Parathyroid adenoma (tissue), 2 donors: ENCODE measurements around the gene MYL5.

Experiments
- H2AFZ ChIP-seq: fragments of 300-600 bp; sonication (generic); one replicate; pipeline ENCODE4 v1.7.0; 2017; ENCODE audit warnings: antibody characterized with exemption, mild to moderate bottlenecking
- H3K27ac ChIP-seq: fragments of 300-600 bp; sonication (generic); one replicate; pipeline ENCODE4 v1.7.0; 2017
- H3K27me3 ChIP-seq: fragments of 300-600 bp; sonication (generic); one replicate; pipeline ENCODE4 v1.7.0; 2017; ENCODE audit warnings: low read length; ENCODE audit not compliant: control insufficient read depth, insufficient read depth
- H3K36me3 ChIP-seq: fragments of 300-600 bp; sonication (generic); one replicate; pipeline ENCODE4 v1.7.0; 2017; ENCODE audit warnings: low read length; ENCODE audit not compliant: control insufficient read depth, insufficient read depth
- H3K4me1 ChIP-seq: fragments of 300-600 bp; sonication (generic); one replicate; pipeline ENCODE4 v1.7.0; 2017; ENCODE audit warnings: control low read depth
- H3K4me2 ChIP-seq: fragments of 300-600 bp; sonication (generic); one replicate; pipeline ENCODE4 v1.7.0; 2017; ENCODE audit warnings: low read length
- H3K4me3 ChIP-seq: fragments of 300-600 bp; sonication (generic); one replicate; pipeline ENCODE4 v1.7.0; 2017; ENCODE audit warnings: low read depth, low read length
- H3K79me2 ChIP-seq: fragments of 300-600 bp; sonication (generic); one replicate; pipeline ENCODE4 v1.7.0; 2017; ENCODE audit warnings: control low read depth
- H3K9ac ChIP-seq: fragments of 300-600 bp; sonication (generic); one replicate; pipeline ENCODE4 v1.7.0; 2017; ENCODE audit warnings: mild to moderate bottlenecking
- H3K9me3 ChIP-seq: fragments of 300-600 bp; sonication (generic); one replicate; pipeline ENCODE4 v1.7.0; 2017; ENCODE audit warnings: low read length; ENCODE audit not compliant: control insufficient read depth
- TF ChIP-seq, protein P1 (sequence below): fragments of 300-600 bp; sonication (generic); IDR thresholded peaks from one replicate; pipeline ENCODE4 v1.7.0; 2017; ENCODE audit warnings: antibody characterized with exemption, mild to moderate bottlenecking
- donor health status: primary hyperparathyroidism.

The MYL5 gene

DNA sequence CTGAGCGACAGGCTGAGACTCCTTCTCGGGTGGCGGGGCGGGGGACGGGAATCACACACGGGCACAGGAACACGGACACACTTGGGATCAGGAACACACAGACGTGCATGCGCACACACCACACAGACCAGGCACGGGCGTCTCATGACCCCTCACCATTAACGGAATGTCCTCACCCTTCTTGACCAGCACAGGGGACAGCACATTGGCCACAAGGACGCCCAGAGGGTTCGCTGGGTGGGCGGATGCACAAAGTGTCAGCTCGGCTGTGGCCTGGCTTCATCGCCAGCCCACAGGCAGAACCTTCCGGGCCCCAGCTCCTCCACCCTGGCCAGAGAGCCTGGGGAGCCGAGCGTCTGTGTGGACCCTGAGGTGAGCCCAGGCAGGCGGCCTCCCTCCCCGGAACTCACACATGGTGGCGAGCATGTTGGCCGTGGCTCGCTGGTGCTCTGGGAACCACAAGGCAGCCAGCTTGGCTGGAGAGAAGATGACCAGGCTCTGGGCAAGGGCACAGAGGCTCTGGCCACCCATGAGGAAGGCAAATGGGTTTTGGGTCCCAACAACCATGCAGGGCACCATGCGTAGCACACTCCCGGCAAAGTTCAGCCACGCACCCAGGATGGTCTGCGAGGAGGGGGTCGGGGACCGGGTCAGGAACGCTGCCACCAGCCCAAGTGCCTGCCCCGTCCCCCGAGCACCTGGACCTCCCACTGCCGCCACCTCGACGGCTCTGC lies 11.5 kb downstream of the MYL5 start:
- Histone ChIP-seq H3K4me3 (no peak overlapping the region), H2AFZ (no peak overlapping the region), H3K27ac (no peak overlapping the region), H3K4me1 (no peaks in the 10 kb centered on the region), H3K9ac (no peak overlapping the region), H3K27me3 (no peaks in the 10 kb centered on the region), H3K4me2 (no peak overlapping the region), H3K36me3 (no peaks in the 10 kb centered on the region), H3K9me3 (no peaks in the 10 kb centered on the region), H3K79me2 (no peaks in the 10 kb centered on the region)
- TF ChIP-seq, protein P1, sequence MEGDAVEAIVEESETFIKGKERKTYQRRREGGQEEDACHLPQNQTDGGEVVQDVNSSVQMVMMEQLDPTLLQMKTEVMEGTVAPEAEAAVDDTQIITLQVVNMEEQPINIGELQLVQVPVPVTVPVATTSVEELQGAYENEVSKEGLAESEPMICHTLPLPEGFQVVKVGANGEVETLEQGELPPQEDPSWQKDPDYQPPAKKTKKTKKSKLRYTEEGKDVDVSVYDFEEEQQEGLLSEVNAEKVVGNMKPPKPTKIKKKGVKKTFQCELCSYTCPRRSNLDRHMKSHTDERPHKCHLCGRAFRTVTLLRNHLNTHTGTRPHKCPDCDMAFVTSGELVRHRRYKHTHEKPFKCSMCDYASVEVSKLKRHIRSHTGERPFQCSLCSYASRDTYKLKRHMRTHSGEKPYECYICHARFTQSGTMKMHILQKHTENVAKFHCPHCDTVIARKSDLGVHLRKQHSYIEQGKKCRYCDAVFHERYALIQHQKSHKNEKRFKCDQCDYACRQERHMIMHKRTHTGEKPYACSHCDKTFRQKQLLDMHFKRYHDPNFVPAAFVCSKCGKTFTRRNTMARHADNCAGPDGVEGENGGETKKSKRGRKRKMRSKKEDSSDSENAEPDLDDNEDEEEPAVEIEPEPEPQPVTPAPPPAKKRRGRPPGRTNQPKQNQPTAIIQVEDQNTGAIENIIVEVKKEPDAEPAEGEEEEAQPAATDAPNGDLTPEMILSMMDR: no peak

DNA sequence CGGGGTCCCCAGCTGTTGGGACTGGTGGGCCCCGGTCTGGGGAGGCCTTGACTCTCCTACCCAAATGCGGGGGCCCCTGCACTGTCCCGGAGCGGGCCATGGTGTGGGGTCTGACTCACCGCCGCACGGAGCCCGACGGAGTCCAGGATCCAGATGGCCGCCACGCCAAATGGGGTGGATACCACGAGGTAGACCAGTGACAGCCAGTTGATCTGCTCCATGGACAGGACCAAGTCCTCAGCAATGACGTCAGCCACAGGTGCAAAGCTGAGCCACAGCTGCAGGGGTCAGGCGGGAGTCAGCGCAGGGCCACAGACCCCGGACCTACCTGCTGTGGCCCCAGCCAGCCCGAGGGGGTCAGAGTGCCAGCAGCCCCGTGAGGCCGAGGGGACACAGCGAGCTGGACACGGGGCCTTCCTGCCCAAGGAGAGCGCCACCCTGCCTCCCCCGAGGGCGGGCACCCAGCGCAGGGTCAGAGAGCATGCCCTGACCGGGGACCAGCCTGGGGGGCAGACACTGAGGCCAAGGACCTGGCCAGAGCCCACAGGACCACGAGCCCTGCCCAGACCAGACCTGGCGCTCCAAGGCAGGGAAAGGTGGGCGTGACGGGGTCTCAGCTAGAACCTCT lies 12.2 kb downstream of the MYL5 start:
- H3K4me1 ChIP-seq: no peaks in the 10 kb centered on the region
- H3K9me3 ChIP-seq: no peaks in the 10 kb centered on the region
- H3K4me3 ChIP-seq: no peak overlapping the region
- H3K9ac ChIP-seq: no peak overlapping the region
- H3K27me3 ChIP-seq: no peaks in the 10 kb centered on the region
- no peaks in the 10 kb centered on the region for H3K36me3 ChIP-seq
- no peak overlapping the region for H3K4me2 ChIP-seq
- no peak overlapping the region for H2AFZ ChIP-seq
- TF ChIP-seq, protein P1: no peak
- H3K27ac ChIP-seq: no peak overlapping the region
- no peaks in the 10 kb centered on the region for H3K79me2 ChIP-seq

DNA sequence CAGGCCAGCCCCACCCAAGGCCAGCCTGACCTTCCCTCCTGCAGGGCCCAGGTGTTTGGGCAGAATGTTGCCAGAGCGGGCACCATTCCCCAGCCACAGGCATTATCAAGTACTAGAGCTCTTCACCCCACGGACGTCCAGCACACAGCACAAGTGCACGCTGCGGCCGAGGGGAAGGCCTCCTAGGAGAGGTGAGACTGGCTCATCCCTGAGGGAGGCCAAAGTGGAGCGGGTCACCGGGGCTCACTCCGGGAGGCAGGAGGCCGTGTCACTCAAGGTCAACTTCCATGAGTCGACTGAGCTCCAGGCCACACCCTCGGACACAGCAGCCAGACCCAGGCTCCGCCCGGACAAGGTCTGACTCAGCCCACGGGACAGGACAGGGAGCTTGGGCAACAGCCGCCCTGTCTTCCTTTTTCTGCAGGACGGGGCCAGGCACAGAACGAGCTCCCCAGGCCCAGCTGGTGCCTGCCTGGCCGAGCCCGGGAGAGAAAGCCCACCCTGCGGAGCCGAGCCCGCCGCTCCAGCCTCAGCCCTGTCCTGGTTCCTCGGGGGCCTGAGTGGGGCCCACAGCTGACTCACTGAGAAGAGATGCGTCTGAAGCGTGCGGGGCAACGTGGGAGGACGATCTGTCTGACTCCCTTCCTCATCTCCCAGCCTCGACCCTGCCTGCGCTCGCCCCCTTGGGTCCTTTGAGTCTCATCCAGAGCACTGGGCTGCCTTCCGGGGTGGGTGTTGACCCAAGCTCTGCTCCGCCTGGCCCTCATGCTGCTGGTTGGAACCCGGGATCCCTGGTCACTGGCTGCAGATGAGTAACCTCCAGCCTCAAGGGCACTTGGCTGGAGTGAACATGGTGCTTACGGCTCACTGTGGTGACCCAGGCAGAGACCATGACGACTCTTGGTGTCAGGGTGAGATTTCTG lies 13.0 kb downstream of the MYL5 start:
- Histone ChIP-seq H3K9ac (no peak overlapping the region), H3K4me1 (no peaks in the 10 kb centered on the region), H3K4me3 (no peak overlapping the region)

DNA sequence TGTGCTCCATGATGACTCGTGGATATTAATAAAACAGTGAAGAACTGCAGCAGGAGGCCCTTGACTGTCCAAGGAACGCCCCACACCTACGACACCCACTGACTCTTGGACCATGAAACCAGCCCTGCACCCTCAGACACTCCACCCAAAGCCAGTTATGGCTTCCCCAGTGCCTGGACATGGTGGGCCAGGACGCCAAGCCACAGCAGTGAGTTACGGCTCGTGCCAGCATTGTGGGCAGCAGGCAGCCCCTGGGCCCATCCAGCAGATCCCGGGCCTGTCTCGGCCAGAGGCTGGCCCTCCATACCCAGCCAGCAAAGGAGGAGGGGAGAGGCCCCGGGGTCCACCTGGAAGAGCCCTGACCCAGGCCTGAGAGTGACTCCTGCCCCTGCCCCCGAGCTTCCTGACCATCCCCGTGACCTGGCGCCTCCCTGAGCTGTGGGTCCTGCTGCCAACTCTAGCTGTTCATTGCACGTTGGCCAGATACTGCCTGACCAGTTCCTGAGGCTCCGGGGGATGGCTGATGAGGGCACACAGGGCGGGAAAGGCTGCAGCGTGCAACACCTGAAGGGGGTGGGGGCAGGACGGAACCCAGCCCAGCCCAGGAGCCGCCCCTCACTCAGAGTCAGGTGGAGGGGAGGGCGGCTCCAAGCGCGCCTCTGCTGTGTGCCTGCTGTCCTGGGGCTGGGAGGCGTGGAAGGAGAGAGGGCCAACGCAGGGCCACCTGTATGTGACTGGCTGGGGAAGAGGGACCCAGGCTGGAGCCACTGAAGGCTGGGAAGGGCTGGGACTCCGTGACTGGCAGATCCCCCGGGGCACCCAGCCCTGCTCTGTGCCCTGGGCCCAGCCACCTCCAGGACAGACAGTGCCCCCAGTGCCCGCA lies 13.9 kb downstream of the MYL5 start:
- Histone ChIP-seq H3K79me2 (no peaks in the 10 kb centered on the region), H3K9ac (no peak overlapping the region)
- TF ChIP-seq, protein P1: no peak

More for the DNA sequence above, 13.0 kb downstream of the MYL5 start:
- Histone ChIP-seq H3K79me2 (no peaks in the 10 kb centered on the region), H3K27me3 (no peaks in the 10 kb centered on the region), H2AFZ (no peak overlapping the region), H3K9me3 (no peaks in the 10 kb centered on the region), H3K36me3 (no peaks in the 10 kb centered on the region), H3K4me2 (no peak overlapping the region), H3K27ac (no peak overlapping the region)
- TF ChIP-seq, protein P1: no peak

More for the DNA sequence above, 13.9 kb downstream of the MYL5 start:
- no peaks in the 10 kb centered on the region for H3K9me3 ChIP-seq
- H3K4me1 ChIP-seq: no peaks in the 10 kb centered on the region
- no peak overlapping the region for H3K27ac ChIP-seq
- H3K4me2 ChIP-seq: no peak overlapping the region
- no peaks in the 10 kb centered on the region for H3K36me3 ChIP-seq
- H3K4me3 ChIP-seq: peak overlapping the region; percentile 27
- H2AFZ ChIP-seq: no peak overlapping the region
- no peaks in the 10 kb centered on the region for H3K27me3 ChIP-seq
